ES-I3 (cell line): ENCODE results near the gene TASOR2.

Source experiments
- H3K36me3 ChIP-seq: 2 replicates; pipeline ENCODE4 v1.6.1; 2013; ENCODE audit warnings: mild to moderate bottlenecking, low read length, control low read depth, moderate library complexity; ENCODE audit not compliant: insufficient read depth
- H3K4me1 ChIP-seq: 2 replicates; pipeline ENCODE4 v1.6.1; 2013; ENCODE audit warnings: mild to moderate bottlenecking, control low read depth, low read length; ENCODE audit not compliant: insufficient read depth
- H3K9ac ChIP-seq: 2 replicates; pipeline ENCODE4 v1.6.1; 2013; ENCODE audit warnings: low read depth, mild to moderate bottlenecking, low read length, moderate library complexity
- H3K9me3 ChIP-seq: 2 replicates; pipeline ENCODE4 v1.6.1; 2013; ENCODE audit warnings: mild to moderate bottlenecking, low read length, moderate library complexity; ENCODE audit not compliant: control insufficient read depth, insufficient read depth

TASOR2 gene

DNA sequence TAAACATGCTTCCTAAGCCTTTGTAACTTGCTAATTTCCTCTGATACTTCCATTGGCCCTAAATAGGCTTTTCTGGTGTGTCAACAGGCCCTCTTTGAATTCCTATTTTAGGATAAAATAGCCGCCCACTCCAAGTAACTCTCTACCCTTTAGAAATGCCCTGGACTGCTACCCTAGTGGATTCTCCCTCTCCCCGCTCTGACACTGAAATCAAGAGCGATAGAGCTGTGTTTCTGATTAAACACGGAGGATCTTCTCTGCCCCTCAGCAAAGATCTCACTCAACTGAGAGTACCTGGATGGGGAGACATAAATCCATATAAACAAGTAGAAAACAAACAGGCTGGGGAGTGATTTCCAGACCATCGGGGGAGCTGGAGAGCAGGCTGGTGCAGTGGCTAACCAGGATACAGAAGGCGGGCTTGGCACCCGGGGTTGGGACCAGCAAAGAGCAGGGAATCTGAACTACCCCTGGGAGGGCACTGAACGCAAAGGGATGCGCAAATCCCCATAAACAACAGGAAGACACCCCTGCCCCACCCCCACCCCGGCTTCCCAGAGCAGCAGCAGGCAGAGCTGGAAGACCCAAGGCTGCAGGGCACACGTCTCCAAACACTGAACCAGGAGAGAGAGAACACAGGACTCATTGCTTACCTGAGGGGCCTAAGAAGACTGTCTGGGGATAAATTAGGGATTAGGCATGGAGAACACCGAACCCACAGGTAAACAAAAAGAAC is 20.8 kb upstream of the TASOR2 start:
- H3K9ac ChIP-seq = no peak overlapping the region
- H3K9me3 ChIP-seq = no peaks in the 10 kb centered on the region
- no peaks in the 10 kb centered on the region for H3K36me3 ChIP-seq
- peaks cover 23% of the 10 kb centered on the region for H3K4me1 ChIP-seq

DNA sequence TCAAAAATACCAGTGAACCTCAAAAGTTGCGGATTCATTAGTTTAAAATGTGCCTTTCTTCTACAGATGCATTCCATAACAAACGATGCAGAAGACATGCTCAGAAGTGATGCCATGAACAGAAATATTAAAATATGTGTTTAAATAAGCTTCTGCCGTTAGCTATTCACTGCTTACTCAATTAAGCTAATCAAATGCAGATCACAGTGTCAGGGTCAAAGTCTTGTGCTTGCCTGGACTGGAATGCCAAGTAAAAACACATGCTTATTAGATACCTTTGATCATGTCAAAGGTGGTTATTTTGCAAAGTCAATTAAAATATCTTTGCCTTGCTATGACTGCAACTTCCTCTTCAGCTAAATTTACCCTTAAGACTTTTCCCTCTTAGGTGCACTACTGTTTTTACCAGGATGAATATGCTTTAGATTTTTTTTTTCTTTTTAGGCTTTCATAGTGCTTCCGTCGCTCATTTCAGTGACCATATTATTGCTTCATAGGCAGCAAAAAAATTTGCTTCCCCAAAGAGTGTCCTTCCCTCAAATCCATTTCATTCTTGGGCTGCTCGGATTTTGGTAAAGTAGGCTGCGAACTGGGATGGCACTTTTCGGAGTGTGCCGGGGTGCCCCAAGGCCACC is 19.1 kb upstream of the TASOR2 start:
- Histone ChIP-seq H3K4me1 (peaks cover 10% of the 10 kb centered on the region), H3K9me3 (no peaks in the 10 kb centered on the region), H3K9ac (peak overlapping the region; percentile 77; the same call in 1 of the 2 replicates), H3K36me3 (no peaks in the 10 kb centered on the region)

DNA sequence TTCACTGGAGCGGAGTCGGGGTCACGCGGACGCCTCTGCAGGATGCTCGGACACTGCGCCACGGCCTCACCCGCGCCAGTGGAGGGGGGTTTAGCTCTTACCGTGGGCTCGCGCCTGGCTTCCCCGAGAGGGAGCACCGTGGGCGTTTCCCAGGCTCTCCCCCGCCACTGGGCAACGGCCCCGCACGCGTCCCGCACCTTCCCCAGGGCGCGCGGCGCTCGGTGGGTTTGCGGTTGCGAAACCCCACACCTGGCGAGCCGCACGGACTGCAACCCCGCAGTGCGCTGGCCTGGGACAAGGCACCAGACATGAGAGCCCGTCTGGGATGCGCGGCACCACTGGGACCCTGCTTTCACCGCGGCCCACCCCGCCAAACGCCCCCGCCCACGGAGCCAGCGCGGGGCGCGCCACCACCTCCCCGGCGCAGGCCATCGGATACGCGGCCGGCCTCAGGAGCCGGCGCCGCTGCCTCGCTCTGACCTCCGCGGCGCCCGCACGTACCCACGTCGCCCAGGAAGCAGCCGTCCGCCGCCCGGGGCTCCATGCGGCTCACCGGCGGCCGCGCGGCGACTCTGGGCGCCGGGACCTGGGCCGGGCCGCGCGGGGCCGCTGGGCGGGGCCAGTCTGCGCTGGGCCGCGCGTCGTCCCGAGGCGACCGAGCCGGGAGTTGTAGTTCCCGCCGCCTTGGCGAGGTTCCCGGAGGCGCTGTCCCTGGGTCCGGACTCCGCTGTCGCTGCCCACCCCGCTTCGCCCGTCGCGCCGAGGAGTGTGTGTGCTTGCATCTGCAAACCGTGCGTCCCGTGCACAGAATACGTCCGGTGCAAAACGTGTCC is 18.4 kb upstream of the TASOR2 start, which contains the start of gene ASB13:
Gene ASB13 (minus strand): TSS at position 588 of the 833 bp plus-strand sequence. CDS start 44 bp downstream, at position 544.
- Histone ChIP-seq H3K36me3 (no peaks in the 10 kb centered on the region), H3K4me1 (peaks cover 10% of the 10 kb centered on the region), H3K9ac (peak within 1 kb of the TSS; percentile 77), H3K9me3 (no peaks in the 10 kb centered on the region)

DNA sequence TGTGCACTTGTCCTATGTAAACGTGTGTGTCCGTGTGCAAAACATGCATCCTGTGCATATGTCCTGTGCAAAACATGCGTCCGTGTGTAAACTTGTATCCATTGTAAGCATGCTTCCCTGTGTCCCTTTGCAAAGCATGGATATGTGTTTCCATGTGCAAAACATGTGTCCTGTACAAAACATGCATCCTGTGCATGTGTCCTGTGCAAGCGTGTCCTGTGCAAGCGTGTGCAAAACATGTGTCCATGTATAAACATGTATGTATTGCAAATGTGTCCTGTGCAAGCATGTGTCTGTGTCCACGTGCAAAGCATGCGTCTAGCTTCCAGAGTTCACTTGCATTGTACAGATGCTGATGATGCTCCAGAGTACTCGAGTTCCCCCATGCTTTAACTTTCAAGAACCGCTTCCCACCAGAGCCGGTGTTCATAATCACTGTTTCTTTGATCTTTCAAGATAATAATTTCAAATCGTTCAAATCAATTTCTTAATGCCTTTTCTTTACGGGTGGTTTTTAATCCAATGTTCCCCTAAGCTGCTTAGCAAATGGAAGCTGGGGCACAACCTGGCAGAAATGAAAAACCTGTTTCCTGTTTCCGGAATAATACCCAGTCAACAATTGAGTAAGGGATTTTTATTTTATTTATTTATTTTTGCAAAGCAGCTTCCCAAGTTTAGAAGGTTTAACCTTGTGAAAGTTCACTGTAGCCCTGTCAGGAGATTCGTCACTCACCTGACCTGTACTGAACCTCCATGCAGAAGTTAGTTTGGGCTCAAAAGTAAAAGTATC is 17.6 kb upstream of the TASOR2 start:
- Histone ChIP-seq H3K9ac (peak overlapping the region; percentile 77; the same call in 1 of the 2 replicates), H3K9me3 (no peaks in the 10 kb centered on the region), H3K36me3 (no peaks in the 10 kb centered on the region; the same call in 1 of the 2 replicates), H3K4me1 (peaks cover 10% of the 10 kb centered on the region)

DNA sequence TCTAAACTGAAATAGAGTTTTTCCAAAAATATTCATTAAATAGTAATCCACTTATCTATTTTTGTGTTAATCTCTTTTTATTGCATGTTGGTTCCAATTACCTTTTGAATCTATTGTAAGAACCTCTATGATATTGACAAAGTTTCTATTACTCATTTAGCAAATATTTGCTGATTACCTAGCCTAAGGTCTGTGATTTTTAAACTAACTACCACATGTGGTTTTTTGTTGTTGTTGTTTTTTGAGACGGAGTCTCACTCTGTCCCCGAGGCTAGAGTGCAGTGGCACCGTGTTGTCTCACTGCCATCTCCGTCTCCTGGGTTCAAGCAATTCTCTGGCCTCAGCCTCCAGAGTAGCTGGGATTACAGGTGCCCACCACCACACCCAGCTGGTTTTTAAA is 16.2 kb upstream of the TASOR2 start:
- Histone ChIP-seq H3K9ac (no peak overlapping the region), H3K9me3 (no peaks in the 10 kb centered on the region), H3K4me1 (peaks cover 10% of the 10 kb centered on the region), H3K36me3 (no peaks in the 10 kb centered on the region; the same call in 1 of the 2 replicates)

DNA sequence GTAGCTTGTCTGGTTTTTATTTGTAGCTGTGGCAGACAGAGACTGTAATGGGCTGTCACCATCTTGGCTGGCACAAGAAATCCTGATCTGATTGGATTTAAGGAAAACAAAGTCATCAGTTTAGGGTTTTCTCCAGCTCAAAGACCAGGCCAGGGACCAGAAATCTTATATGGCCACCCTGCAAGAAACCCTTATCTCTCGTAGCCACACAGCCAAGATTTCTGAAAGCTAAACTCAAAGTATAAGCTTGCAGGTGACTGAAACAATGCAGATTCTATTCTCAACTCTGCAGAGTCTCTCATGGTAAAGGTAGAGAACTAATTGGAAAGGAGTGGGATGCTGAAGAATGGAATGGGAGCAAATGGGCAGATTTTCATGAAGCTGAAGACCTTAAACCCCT is 15.0 kb upstream of the TASOR2 start:
- Histone ChIP-seq H3K4me1 (peaks cover 5% of the 10 kb centered on the region; the same call in 1 of the 2 replicates), H3K36me3 (no peaks in the 10 kb centered on the region; the same call in 1 of the 2 replicates), H3K9me3 (0 out of 2 replicates have a peak, but pooled peaks cover 5% of the 10 kb centered on the region), H3K9ac (no peak overlapping the region)

DNA sequence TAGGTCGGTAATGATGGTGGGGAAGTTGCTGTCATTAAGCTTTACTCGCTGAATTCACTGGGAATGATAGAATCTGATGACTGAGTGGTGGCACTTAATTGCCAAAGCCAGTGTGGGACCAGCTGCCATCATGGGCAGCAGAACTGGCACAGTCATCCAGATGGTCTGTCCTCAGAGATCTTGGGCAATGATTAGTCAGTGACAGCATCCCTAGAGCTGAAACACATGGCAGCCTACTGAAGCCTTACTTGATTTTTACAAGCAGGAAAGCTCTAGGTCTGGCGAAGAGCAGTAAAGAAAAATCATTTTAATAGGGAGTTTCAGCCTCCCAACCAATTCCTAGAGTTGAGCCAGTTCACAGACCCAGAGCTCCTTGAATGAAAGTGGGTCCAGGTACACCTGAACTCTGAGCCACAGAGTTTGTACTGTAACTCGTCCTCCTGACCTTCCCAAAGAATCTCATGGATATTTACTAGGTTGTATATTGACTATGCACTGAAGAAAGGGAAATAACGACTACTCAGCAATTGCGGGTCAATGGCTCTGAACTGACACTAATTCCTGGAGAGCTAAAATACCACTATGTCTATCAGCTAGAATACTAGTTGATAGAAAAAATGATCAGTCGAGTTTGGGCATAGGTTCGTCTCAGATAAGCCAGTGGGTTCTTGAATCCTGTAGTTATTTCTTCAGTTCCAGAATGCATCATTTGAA is 13.8 kb upstream of the TASOR2 start:
- 0 out of 2 replicates have a peak, but pooled peaks cover 5% of the 10 kb centered on the region for H3K9me3 ChIP-seq
- H3K4me1 ChIP-seq = no peaks in the 10 kb centered on the region
- no peak overlapping the region for H3K9ac ChIP-seq
- no peaks in the 10 kb centered on the region; the same call in 1 of the 2 replicates for H3K36me3 ChIP-seq

DNA sequence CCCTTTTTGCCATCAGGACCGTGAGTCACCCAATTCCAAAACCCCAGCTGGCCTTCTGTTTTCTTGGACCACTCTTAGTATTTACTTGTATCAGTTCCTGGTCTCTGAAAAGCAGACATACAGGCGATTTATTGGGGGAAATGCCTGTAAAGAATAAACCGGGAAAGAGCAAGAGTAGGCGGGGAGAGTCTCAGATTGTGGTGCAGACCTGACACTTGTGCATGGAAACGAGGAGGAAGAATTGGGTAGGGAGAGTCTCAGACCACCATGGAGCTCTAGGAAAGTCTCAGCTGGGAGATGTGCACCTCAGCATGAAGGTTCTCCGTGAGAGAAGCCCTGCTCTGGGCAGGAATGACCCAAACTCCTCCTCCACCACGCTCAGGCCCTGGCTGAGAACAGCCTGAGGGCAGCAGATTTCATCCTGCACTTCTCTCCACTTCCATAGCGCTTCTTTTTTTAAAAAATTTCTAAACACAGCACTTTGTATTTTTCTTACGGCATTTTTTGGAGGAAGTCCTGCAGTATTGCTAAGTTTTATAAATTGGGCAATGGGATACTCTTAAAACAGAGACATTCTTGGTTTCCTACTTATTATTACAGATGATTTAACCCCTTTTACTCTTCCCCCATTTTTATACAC is 6.1 kb upstream of the TASOR2 start:
- no peak overlapping the region for H3K9ac ChIP-seq
- no peaks in the 10 kb centered on the region for H3K4me1 ChIP-seq

DNA sequence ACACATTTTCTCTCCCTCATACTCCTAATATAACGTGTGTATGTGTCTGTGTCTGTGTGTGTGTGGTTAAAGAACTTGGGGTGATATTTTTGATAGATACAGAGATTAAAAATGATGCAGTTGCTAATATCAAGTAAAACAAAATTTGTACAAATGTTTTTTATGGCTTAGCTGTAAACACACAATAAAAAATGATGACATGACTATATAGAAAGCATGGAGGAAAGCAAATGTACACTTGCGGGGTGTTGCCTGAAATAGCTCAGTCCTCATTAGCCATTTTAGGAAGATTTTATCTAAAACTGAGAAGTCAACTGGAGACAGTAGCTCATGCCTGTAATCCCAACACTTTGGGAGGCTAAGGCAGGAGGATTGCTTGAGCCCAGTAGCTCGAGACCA is 5.6 kb upstream of the TASOR2 start:
- no peaks in the 10 kb centered on the region for H3K36me3 ChIP-seq
- no peaks in the 10 kb centered on the region for H3K4me1 ChIP-seq
- no peak overlapping the region for H3K9ac ChIP-seq
- H3K9me3 ChIP-seq = 0 out of 2 replicates have a peak, but pooled peaks cover 4% of the 10 kb centered on the region

More for the DNA sequence above, 6.1 kb upstream of the TASOR2 start:
- Histone ChIP-seq H3K9me3 (0 out of 2 replicates have a peak, but pooled peaks cover 5% of the 10 kb centered on the region), H3K36me3 (no peaks in the 10 kb centered on the region)

DNA sequence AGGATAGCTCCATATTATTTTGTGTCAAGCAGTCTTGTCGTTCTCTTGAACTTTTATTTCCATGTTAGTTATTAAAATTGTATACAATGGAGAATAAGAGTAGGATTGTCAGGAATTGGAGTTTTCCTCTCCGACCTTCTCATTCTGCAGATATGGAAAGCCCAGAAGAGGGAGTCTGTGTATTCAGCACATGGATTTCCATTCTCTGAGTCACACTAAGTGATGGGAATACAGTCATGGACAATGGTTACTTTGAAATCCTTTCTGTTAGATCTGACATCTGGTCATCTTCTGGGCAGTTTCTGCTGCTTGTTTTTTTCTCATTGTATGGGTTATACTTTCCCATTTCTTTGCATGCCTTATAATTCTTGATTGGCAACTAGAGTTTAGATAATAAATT is 5.0 kb upstream of the TASOR2 start:
- H3K36me3 ChIP-seq = no peaks in the 10 kb centered on the region
- H3K9me3 ChIP-seq = no peaks in the 10 kb centered on the region
- no peak overlapping the region for H3K9ac ChIP-seq
- no peaks in the 10 kb centered on the region for H3K4me1 ChIP-seq

DNA sequence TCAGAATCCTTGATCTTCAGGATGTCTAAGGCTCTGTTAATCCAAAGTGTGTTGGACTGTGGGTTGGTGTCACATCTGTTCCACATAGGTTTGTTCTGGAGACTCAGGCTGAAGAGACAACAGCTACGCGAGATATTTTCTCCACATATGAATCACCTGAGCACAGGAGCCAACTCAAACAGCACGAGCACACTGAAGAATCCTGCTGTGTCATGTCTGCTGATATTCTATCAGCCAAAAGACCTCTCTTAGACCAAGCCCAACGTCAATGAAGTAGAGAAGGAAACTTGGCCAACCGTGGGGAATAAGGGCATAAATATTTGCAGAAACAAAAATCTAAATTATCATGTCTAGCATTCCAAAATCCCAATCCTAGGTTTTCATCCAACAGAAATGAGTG is 2.7 kb upstream of the TASOR2 start:
- Histone ChIP-seq H3K4me1 (no peaks in the 10 kb centered on the region), H3K9ac (no peak overlapping the region), H3K9me3 (no peaks in the 10 kb centered on the region), H3K36me3 (no peaks in the 10 kb centered on the region)

DNA sequence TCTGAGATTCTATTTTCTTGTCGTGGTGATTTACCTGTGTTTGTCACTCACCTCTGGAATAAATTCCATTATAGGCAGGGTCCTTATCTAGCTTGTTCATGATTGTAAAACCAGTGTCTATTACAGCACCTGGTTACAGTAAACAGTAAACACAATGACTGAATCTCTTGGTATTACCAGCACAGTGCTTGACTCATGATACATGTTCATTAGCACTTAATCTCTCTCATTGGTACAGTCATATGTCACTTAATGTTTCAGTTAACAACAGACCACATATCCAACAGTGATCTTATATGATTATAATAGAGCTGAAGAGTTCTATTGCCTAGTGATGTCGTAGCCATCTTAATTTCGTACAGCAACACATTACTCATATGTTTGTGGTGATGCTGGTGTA is 1.6 kb upstream of the TASOR2 start:
- Histone ChIP-seq H3K36me3 (no peaks in the 10 kb centered on the region), H3K9ac (no peak overlapping the region), H3K9me3 (no peaks in the 10 kb centered on the region), H3K4me1 (no peaks in the 10 kb centered on the region)
